ENCODE data around the gene HLF.

HLF gene

GRCh38 chr17:55275894-55276804 is 11.4 kb downstream of the HLF start:
- Mint-ChIP-seq H3K4me1 (no peaks in the 10 kb centered on the region), H3K4me3 (no peak overlapping the region), H3K36me3 (ENCODE audit: low read depth) (no peaks in the 10 kb centered on the region), H3K9me3 (no peaks in the 10 kb centered on the region), H3K27me3 (peaks cover 30% of the 10 kb centered on the region), H3K27ac (no peak overlapping the region)
- no peak for ATAC-seq
- DNase-seq, result no peak

GRCh38 chr17:55278173-55278961 is 13.6 kb downstream of the HLF start:
- H3K27ac Mint-ChIP-seq, result no peak overlapping the region
- no peaks in the 10 kb centered on the region for H3K36me3 Mint-ChIP-seq (ENCODE audit: low read depth)
- H3K27me3 Mint-ChIP-seq, result peaks cover 20% of the 10 kb centered on the region
- DNase-seq (no peak), ATAC-seq (no peak)
- H3K4me1 Mint-ChIP-seq, result no peaks in the 10 kb centered on the region
- no peaks in the 10 kb centered on the region for H3K9me3 Mint-ChIP-seq
- no peak overlapping the region for H3K4me3 Mint-ChIP-seq

DNA sequence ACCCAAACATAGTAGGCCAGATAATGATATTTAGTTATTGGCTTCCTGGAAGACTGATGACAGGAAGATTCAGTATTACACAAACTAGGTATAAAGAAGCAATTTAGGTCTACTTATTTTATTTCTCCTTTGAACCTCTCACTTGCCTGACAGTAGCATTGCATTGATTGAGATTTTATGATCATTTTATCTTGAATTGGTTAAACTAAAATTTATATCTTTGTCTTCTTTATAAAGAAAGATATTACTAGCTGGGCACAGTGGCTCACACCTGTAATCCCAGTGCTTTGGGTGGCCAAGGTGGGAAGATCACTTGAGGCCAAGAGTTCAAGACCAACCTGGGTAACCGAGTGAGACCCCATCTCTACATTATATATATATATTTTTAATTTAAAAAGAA is 14.4 kb downstream of the HLF start:
- no peak for ATAC-seq
- Mint-ChIP-seq H3K27ac (no peak overlapping the region), H3K9me3 (no peaks in the 10 kb centered on the region), H3K4me3 (no peak overlapping the region), H3K27me3 (peaks cover 14% of the 10 kb centered on the region), H3K36me3 (ENCODE audit: low read depth) (no peaks in the 10 kb centered on the region), H3K4me1 (peaks cover 2% of the 10 kb centered on the region)
- no peak for DNase-seq

- Mint-ChIP-seq H3K27ac (no peak overlapping the region), H3K27me3 (peaks cover 9% of the 10 kb centered on the region), H3K9me3 (no peaks in the 10 kb centered on the region), H3K4me3 (no peak overlapping the region), H3K4me1 (peaks cover 2% of the 10 kb centered on the region), H3K36me3 (ENCODE audit: low read depth) (no peaks in the 10 kb centered on the region)
- ATAC-seq (no peak), DNase-seq (no peak)
Observed at GRCh38 chr17:55279788-55280187, 15.0 kb downstream of the HLF start.

GRCh38 chr17:55280212-55280611 is 15.5 kb downstream of the HLF start:
- H3K36me3 Mint-ChIP-seq (ENCODE audit: low read depth), result no peaks in the 10 kb centered on the region
- no peaks in the 10 kb centered on the region for H3K9me3 Mint-ChIP-seq
- peaks cover 7% of the 10 kb centered on the region for H3K27me3 Mint-ChIP-seq
- DNase-seq (no peak), ATAC-seq (no peak)
- no peak overlapping the region for H3K27ac Mint-ChIP-seq
- peaks cover 2% of the 10 kb centered on the region for H3K4me1 Mint-ChIP-seq
- H3K4me3 Mint-ChIP-seq, result no peak overlapping the region

DNA sequence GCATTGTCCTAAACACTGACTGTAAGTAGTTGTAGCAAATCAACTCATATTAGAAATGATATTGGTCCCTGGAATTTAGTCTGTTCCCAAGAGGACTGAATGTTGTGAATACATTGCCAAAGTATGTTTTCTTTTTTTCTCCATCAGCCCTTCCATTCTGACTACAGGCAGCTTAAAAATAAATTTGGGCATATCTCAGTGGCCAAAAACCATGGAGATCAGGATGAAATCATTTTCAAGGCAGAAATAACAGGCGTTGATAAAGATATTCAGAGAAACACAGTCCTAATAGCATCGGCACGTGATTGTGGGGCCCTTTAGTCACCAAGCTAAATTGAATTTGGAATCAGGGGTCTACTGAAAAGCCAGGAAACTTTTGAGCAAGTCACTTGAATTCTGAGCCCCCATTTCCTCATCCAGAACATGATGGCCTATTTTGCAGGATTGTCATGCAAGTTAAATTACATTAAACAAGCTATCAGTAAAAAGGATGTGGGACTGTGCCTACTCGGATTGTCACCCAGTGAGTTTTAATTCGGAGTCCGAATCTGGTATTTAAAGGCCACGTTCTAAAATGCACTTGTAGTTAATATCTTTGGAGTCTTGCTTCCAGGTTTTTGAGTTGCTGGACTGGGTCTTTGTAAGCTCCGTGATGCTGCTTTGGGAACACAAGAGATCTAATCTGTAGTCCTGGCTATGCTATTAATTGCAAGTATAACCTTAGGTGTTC is 17.1 kb downstream of the HLF start:
- Mint-ChIP-seq H3K27me3 (no peaks in the 10 kb centered on the region), H3K4me1 (peaks cover 2% of the 10 kb centered on the region), H3K27ac (no peak overlapping the region), H3K9me3 (no peaks in the 10 kb centered on the region), H3K4me3 (no peak overlapping the region), H3K36me3 (ENCODE audit: low read depth) (no peaks in the 10 kb centered on the region)
- ATAC-seq (no peak), DNase-seq (no peak)

DNA sequence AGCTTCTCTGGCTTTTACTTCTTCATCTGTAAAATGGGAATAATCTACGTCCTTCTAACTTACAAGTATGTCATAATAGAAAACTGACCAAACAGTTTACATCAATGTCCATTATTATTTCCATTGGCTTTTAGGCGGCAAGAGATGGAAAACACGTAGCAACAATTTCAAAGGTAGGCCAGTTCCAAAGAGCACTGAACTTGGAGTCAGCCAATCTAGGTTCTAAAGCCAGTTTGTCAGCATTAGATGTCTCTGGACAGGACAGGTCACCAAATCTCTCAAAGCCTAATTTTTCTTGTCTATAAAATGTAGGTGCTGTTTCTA is 17.6 kb downstream of the HLF start:
- H3K27ac Mint-ChIP-seq, result no peak overlapping the region
- H3K4me3 Mint-ChIP-seq, result no peak overlapping the region
- DNase-seq, result no peak
- H3K9me3 Mint-ChIP-seq, result no peaks in the 10 kb centered on the region
- H3K27me3 Mint-ChIP-seq, result no peaks in the 10 kb centered on the region
- no peak for ATAC-seq
- no peaks in the 10 kb centered on the region for H3K36me3 Mint-ChIP-seq (ENCODE audit: low read depth)
- peaks cover 2% of the 10 kb centered on the region for H3K4me1 Mint-ChIP-seq

- ATAC-seq (no peak), DNase-seq (no peak)
- no peaks in the 10 kb centered on the region for H3K9me3 Mint-ChIP-seq
- H3K4me3 Mint-ChIP-seq, result no peak overlapping the region
- H3K27ac Mint-ChIP-seq, result no peak overlapping the region
- peaks cover 2% of the 10 kb centered on the region for H3K4me1 Mint-ChIP-seq
- H3K27me3 Mint-ChIP-seq, result no peaks in the 10 kb centered on the region
- H3K36me3 Mint-ChIP-seq (ENCODE audit: low read depth), result no peaks in the 10 kb centered on the region
Observed at GRCh38 chr17:55282741-55283140, 18.0 kb downstream of the HLF start.

DNA sequence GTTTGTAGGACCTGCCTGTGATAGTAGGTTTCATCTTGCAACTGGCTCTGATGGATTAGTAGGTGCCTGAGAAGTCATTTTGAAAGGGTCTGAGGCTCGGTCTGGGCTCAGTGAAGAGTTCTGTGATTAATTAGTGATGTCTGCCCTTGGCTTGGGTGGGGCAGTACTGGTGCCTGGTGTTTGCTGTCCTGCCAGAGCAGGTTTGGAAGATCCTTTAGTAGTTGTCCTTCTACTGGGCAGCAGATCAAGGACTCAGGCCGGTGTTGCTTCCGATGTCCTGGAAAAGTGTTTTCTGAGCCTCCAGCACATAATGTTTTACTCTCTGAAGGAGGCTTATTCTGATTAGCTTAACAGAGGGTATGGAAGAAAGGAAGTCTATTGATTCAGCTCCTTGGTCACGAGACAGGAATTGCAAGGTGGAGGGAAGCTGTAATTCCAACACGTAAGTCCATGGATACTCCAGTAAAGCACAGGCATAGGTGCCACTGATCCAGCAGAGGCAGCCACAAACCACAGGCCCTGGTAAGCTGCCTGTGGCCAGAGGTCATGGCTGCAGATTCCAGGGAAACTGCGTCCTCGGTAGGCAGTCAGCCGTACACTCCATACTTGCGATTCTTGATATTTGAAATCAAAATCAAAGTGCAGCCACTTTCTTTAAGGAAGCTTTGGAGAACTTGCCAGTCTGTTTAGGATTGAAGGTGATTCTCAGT is 18.7 kb downstream of the HLF start:
- Mint-ChIP-seq H3K4me1 (peaks cover 2% of the 10 kb centered on the region), H3K4me3 (no peak overlapping the region), H3K36me3 (ENCODE audit: low read depth) (no peaks in the 10 kb centered on the region), H3K27me3 (no peaks in the 10 kb centered on the region), H3K27ac (no peak overlapping the region), H3K9me3 (no peaks in the 10 kb centered on the region)
- ATAC-seq, result no peak
- DNase-seq, result no peak

GRCh38 chr17:55284001-55284884 is 19.5 kb downstream of the HLF start:
- peaks cover 2% of the 10 kb centered on the region for H3K4me1 Mint-ChIP-seq
- no peaks in the 10 kb centered on the region for H3K9me3 Mint-ChIP-seq
- ATAC-seq, result no peak
- H3K27ac Mint-ChIP-seq, result no peak overlapping the region
- no peaks in the 10 kb centered on the region for H3K36me3 Mint-ChIP-seq (ENCODE audit: low read depth)
- no peak for DNase-seq
- H3K27me3 Mint-ChIP-seq, result no peaks in the 10 kb centered on the region
- H3K4me3 Mint-ChIP-seq, result no peak overlapping the region

- ATAC-seq (no peak), DNase-seq (no peak)
- no peak overlapping the region for H3K4me3 Mint-ChIP-seq
- no peaks in the 10 kb centered on the region for H3K27me3 Mint-ChIP-seq
- H3K9me3 Mint-ChIP-seq, result no peaks in the 10 kb centered on the region
- H3K4me1 Mint-ChIP-seq, result peaks cover 2% of the 10 kb centered on the region
- no peaks in the 10 kb centered on the region for H3K36me3 Mint-ChIP-seq (ENCODE audit: low read depth)
- H3K27ac Mint-ChIP-seq, result no peak overlapping the region
Observed at GRCh38 chr17:55284944-55285339, 20.2 kb downstream of the HLF start.

- H3K4me3 Mint-ChIP-seq, result no peak overlapping the region
- no peak for DNase-seq
- no peaks in the 10 kb centered on the region for H3K27me3 Mint-ChIP-seq
Observed at GRCh38 chr17:55285340-55286301, 20.9 kb downstream of the HLF start.

More at GRCh38 chr17:55285340-55286301, 20.9 kb downstream of the HLF start:
- ATAC-seq, result no peak
- Mint-ChIP-seq H3K9me3 (no peaks in the 10 kb centered on the region), H3K27ac (no peak overlapping the region), H3K36me3 (ENCODE audit: low read depth) (no peaks in the 10 kb centered on the region), H3K4me1 (peaks cover 2% of the 10 kb centered on the region)

All from activated naive CD8-positive, alpha-beta T cell treated with anti-CD3 and anti-CD28 coated beads, Interleukin-2, amount 50 U/mL, for 24 hours (primary cell).